Right lung (tissue), 5 donors: Measurements from ENCODE around the gene MAPK8. TPM values are rescaled to one million over a fixed set of nuclear protein-coding genes. Genes with fewer than 3 reads are reported as not detected.

ENCODE experiments used
- DNase-seq, 2 donors: peaks; one replicate each; pipeline ENCODE4 v3.0.0-alpha.2; 2013
- polyA plus RNA-seq, 5 donors: library from polyadenylated mRNA; unstranded; fragments of 120-200 nt; gene quantifications; one replicate each; pipeline versions ENCODE4 v1.2.1 to v1.2.3, GENCODE V29; 2013; ENCODE audit warnings: inconsistent platforms in 1 of 5, low replicate concordance in 1 of 5; ENCODE audit not compliant: insufficient read length in 5 of 5, insufficient read depth in 1 of 5

The MAPK8 gene
- polyA plus RNA-seq, 5 donors, result 55.0 to 93.1 (median 73.7) TPM

DNA sequence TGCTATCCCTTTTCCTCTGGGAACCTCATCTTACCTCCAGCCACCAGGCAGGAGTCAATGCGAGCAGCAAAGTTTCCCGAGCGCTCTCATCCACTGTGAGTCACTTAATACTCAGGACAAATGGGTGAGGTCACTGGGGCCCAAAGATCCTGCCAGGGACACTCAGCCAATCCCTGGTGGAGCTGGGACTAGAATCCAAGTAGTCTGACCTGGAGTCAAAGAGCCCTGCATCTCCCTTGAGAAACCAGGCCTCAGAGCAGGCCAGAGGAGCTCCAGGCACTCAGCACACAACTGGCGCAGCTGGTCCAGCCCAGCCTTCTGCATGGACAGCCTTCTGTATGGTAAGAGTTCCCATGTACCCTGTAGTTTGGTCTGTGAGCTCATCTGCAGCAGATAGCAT lies 142.3 kb downstream of the MAPK8 start:
- DNase-seq, result no peak

DNA sequence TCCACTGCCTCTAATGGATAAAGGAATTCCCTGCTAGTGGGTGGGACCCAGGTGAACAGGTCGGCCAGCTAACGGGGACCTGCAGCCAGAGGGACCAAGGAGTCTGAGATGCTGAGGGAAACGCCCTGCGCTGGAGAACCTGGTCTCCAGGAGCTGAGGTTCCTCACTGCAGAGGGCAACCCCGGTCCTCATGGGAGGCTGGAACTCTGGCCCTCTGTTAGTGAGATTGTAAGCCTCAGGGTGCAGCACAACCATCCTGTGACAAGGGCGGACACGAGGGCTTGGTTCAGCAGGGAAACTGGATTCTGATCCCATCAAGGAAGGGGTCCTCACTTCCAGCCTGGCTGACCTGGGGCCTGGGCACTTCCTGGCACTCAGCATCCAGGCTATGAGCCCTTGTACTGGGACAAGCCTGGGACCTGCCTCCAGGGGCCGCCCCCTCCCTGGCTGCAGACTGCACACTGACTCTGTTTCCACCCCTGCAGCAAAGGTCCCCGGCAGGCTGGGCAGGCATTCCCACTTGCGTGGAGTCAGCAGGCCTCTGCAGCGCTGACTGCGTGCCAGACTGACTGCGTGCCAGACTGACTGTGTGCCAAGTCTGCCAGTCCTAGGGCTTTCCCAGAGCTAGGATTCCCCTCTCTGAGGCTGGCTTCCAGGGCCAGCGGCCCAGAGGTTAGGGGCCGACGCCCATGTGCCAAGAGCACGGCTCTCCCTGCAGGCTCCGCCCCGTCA lies 143.2 kb downstream of the MAPK8 start:
- DNase-seq, result no peak

DNA sequence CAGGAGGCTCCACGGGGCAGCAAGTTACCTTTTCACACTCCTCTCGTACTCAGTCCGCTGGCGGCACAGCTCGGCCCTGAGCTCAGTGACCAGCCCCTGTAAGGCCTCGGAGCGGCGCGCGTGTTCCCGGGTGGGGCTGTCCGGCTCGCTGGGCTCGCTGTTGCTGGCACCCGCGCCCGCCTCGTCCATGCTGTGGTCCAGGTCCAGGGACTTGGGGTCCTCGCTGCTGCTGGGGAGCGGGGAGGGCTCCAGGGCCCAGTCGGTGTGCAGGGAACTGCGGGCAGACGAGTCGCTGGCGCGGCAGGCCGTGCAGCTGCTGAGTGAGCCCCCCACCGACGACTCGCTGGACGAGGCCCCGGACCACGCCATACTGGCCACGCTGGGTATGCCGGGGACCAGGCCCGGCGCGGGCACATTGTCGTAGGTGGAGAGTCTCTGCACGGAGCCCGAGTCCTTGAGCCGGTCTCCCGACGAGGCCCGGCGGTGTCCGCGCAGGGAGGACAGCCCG lies 143.8 kb downstream of the MAPK8 start:
- DNase-seq, result no peak

DNA sequence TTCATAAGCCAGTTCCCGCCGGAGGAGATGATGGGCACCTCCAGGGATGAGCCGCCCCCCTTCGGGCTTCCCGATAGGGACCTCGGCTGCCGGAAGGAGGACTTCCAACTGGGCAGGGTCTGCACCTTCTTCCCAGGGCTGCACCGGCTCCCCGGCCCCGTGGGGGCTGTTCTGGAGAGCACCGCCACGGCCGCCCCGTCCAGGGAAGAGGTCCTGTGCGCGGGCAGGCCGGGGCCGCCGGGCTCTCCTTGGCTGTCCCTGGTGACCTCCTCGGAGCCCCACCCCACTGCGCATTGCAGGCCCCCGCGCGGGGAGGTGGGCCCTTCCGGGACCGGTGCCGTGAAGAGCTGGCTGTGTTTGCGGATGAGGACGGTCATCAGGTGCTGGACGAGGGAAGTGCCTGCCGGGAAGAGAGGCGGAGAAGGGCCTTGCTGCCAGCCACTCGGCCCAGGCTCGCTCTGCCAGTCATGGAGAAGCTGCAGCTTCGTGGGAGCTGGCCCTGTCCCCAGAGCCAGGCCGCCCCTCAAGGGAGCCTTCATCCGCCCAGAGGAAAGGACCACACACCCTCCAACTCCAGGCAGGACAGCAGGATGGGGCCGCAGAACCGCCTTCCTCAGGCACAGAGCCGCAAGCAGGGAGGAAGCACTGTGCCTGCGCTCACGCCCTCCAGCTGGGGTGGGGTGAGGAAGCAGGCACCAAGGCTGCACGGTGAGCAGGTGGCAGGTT lies 144.4 kb downstream of the MAPK8 start:
- DNase-seq, result no peak

DNA sequence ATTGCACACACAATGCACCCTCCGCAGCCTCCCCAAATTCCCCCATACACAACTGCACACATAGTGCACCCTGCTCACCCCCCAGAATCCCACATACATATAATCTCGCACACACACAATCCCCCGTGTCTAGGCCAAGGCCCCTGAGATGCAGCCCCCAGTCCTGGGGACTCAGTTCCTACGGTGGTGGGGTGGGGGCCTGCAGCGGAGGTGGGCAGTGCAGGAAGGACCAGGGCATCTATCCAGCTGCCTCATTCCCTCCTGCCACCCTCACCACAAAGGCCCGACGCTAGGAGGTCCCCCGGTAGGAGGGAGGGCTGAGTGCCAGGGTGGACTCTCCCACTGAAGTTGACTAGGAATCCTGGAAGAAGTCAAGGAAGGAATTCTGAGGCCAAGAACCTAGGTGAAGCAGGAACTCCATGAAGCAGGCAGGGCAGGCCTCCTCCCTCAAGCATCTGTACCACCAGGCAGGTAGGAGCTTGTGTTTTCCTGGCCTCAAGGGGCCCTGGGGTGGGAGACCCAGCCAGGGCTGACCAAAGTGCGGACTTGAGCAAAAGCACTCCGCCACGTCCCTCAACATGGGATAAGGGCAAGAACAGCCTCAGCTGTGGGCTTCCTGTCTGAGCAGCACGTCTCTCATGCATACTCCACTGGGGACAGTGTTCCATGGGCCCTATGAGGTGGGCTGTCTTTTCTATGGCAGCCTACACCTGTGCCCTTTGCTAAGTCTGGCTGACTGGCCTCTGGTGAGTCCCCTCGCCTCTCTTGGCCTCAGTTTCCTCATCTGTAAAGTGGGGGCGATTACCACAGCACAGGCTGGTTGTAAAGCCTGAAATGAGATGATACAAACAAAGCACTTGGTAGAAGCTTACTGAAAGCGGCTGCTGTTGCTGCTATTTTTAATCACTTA lies 145.7 kb downstream of the MAPK8 start:
- DNase-seq, result no peak

DNA sequence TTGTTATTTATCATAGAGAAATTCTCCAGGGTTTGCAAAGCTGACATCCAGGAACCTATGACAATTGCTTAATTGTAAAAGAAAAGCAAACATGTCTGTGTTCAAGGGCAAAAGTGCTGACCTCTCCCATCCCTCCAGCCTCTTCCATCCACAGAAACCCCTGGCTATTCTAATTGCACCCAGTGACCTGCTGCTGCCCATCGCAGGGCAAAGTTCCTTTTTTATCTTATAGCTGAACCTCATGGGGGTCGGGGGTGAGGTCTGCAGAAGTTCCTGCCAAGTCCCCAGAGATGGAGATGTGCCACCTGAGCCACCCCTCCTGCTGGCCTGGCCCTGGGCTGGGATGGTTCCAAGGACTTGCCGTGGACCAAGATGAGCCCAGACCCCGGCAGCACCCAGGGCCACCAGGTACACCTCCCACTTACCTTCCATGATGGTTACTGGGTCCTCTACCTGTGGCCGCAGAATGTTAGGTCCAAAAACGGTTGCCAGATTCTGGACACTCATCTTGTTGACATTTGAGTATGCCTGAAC lies 146.5 kb downstream of the MAPK8 start:
- no peak for DNase-seq

DNA sequence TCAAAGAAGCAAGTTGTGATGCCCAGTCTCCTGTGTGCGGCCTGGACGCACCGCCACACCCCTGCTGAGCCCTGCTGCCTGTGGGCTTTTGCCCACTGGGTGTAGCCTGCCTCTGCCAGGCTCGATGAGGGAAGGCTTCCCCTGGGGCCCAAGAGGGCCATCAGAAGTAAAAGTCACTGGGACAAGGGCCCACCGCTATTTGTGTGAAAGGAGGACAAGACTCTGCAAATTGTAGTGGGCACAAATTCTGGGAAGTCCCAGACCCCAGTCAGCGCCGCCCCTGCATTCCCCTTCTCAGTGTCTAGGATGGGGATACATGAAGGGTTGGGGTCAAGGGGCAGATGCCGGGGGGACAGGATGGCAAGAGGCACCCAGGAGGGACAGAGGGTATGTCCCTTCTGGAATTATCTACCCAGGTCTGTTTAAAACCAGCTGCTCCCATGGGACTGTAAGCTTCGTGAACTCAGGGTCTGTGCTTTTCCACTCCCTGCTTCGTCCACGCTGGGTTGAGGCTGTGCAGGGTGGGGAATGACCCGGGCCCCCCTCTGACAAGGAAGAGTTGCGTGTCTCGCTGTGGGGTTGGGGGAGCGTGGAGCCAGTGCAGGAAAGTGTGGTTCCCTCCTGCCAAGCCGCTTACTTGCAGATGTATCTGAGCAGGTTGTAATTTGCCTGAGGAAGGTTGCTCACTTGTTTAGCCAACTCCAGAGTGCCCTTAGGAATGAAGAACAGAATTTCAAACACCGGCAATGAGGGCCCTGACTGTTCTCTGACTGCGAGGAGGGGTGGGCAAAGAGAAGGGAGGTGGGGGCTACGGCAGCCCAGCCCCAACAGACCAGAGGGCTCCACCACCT lies 147.2 kb downstream of the MAPK8 start:
- DNase-seq, result no peak

DNA sequence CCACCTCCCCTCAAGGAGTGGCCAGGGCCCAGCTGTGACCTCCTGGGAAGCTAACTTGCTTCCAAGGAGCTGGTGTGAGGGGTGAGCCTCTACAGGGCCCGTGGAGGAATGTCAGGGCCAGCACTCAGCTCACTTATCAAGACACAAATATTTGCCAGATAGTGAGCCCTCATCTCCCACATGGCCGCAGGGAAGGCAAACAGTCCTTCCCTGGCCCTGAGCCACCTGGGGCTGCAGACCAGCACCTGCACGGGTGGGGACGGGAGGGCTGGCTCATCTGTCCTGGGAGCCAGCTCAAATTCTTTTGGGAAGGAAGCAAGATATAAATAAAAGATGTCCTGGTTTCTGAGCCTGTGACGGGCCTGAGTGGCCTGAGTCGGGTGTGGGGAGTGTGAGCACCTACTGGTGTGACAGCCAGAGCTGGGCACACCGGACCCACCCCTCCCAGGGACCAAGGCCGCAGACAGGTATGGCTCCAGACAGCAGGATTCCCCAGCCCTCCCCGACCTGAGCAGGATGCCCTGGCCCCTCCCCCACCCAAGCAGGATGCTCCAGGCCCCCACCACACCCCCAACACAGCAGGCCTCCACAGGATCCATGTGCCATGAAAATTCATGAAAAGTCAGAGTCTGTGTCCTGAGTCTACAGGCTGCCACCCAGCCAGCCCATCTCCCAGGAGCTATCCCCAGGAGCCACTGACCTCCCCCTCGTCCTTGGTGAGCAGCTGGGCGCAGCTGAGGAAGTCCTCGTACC lies 148.0 kb downstream of the MAPK8 start:
- DNase-seq, result no peak

DNA sequence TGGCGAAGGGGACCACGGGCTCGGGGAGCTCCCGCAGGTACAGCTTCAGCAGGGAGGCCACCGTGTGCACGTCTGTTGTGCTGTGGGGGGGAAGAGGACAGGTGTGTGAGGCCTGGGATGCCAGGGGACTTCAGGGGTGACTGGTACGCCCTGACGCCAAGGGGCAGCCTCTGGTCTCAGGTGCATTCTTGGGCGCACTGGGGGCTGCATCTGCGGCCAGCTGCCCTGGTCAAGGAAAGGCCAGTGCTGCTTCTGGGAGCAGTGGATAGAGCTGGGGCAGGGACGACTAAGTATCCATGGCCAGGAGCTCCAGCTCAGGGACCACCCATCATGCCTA lies 148.5 kb downstream of the MAPK8 start:
- no peak for DNase-seq

DNA sequence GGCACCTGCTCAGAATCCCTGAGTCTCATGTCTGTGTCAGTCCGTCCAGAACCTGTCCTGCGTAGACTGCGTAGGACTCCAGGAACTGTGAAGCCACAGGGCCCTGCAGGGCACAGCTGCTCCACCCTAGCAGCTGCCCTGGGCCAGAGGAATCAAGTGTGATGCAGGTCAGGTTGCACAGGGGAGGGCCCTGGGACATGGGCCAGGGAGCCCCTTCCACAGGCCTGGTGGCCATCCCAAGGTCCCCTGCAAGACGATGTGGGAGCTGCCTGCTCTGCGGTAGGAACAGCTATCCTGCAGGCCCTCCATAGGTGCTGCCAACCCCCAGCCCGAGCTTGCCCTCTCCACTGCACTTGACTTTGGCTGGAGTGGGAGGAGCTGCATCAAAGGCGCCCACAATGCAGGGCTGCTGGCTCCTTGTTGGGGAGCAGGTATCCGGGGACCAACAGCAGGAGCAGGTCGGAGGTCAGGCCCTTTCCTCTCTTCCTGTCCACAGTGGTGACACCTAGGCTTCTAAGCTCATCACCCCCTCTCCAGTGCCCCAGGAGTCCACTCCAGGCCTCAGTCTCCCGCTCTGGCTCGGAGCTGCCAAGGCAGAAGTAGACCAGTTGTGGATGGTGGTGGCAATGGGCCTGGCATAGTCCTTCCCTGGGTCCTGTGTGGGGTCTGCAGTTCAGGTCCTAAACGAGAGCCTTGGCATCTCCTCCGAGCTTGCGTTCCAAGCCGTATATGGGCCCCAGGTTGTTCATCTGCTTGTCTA lies 149.1 kb downstream of the MAPK8 start:
- no peak for DNase-seq

DNA sequence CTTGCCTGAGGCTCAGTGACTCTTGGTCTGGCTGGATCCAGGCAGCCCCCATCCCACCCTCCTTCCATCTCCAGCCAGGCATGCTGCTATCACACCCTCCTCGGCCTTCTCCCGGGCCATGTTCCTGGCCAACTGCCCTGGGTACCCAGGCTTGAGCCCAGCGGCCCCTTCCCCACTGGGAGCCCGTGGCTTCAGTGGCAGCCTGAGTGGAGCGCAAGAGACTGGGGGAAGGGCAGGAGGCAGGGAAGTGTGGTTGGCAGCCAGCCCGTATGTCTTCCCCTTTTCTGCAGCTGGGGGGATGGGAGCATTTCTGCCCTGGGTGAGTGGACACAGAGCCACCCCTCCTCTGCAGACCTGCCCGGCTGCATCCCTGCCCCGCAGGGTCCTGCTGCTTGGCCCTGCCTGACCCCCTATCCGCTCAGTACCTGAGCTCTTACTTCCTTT lies 149.9 kb downstream of the MAPK8 start:
- DNase-seq, result peak; percentile 68 to 71

DNA sequence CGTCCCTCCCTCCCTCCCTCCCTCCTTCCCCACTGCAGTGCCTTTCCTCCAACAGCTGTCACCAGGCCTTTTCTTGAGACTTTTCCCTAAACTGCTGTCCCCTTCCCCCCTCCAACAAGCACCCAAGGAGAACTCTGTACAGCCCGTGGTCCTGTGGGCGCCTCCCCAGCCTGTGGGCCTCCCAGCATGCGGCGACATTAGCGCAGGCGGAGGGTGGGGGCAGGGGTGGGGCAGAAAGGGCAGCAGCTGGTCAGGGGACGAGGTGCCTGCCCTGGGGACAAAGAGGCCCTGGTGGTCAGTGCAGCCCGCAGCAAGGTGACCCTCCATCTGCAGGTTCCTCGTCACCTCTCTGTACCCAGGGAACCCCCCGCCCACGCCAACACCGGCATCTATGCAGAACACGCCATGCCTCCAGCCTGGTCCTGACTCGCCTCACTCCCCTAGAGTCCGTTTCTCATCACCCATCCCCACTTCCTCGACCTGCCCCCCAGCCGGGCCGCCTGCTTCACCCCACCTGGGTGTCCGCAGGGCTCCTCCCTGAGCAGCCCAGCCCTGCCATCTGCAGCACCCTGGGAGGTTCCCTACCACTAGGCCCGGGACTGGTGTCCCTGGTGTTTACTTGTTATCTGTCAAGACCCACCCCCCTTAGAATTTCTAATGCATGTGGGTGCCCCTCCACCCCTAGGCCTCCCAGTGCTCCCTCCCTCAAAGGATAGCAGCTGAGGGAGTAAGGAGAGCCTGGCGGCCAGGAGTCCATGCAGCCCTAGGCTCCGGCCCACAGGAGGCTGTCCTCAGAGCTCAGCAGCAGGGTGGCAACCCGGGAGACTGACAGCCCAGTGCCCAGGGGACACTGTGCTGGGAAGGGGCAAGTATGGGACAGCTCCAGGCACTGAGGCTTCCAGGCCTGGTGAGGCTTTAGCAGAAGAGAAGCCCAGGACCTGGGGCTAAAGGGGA lies 150.6 kb downstream of the MAPK8 start:
- no peak for DNase-seq

DNA sequence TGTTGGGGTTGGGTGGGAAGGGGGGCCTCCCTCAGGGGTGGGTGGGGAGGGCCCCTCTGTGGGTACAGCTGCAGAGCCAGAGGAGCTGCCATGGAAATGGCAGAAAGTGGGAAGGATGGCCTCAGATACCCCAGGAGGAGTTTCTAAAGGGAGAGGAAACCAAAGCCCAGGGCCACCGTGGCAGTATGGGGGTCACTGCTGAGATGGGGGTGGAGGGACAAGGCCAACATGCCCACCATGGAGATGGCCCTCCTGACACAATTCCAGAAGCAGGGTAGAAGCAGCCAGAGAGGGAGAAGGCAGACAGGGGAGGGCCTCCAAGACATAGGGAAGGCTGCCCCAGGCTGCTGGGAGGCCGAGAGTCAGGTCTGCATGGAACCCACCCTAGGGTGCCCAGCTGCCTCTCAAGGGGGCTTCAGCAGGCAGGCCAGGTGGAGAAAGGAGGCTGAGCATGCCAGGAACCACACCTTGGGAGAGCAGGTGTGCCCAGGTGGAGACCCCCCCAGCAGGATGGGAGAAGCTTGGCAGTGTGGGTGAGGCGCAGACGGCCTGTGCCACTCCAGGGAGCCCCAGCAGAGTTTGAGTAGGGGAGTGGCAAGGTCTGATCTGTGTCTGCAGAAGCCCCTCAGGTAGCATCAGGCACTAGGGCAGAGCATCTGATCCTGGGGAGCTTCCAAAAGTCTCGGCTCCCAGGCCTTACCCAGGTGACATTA lies 151.6 kb downstream of the MAPK8 start:
- DNase-seq, result no peak

DNA sequence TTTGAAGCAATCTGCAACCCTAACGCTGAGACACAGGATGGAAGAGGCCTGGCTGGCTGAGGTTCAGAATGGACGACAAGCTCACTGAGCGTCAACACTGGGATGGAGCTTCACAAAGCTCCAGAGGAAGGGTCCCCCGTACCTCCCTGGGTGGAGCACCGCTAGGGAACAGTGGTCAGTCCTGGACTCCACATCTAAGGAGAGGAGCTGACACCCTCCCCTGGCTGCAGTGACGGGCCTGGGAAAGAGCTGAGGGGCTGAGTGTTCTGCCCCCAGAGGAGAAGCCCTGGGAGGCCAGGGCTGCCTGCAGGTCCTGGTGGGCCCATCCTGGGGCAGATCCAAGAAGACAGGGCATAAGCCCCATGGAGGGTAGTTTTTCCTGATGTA lies 152.2 kb downstream of the MAPK8 start:
- no peak for DNase-seq

DNA sequence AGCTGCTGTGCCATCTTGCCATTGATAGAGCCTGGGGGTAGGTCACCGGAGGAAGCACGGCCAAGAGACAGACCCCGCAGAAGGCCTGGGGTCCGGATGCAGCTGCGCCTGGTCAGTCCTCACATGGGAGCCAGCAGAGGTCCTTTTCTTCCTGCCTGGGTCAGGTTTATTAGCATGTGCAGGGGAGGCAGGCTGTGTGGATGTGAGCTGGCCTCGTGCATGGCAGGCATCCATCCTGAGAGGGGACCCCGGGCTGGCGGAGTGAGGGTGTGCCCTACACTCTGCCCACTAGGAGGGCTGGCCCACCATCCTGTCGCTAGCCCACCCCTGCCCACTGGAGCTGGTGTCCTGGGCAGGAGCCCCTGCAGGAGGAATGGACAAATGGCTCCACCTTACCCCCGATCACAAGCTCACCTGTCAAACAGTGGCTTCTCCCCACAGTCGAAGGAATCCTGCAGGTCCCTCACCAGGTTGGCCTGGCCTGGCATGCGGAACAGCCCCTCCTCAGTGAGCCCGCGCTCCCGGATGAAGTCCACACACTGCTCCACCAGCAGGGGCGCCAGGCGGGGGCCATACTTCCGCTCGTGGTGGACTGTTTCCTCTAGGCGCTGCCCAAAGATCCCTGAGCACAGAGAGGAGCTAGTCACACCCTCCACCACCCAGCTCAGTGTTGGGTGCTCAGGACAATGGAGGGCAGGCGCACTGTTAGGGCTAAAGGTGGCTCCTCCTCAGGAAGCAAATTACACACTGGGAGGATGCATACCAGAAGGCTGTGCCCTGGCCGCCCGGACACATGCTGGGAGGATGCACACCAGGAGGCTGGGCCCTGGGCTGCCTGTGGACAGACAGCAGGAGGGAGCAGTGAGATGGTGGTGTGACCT lies 153.0 kb downstream of the MAPK8 start:
- no peak for DNase-seq

DNA sequence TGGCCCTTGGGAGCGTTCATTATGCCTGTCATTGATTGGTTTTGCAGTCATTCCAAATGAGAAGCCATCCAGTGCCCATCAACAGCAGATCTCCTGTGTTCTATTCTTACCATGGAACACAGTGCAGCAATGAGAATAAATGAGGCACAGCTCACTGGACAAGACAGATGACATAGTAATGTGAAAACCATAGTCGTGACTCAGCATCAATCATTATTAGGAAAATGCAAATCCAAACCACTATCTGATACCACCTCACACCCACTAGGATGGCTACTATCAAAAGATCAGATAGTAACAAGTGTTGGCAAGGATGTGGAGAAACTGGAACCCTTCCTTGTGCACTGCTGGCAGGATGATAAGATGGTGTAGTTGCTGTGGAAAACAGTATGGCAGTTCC lies 153.7 kb downstream of the MAPK8 start:
- no peak for DNase-seq
